NCI-H1105 (cell line): Measurements from ENCODE around the gene CACNG5.
"Not testable (repeated sequence)": the region's sequence is repeated elsewhere in the genome, so short reads cannot be mapped to it uniquely, and the experiment has no call there.

ENCODE experiments used
- DNase-seq: peaks from one replicate; lab custom pipeline; 2025; lab: John Stamatoyannopoulos, UW

CACNG5 gene

DNA sequence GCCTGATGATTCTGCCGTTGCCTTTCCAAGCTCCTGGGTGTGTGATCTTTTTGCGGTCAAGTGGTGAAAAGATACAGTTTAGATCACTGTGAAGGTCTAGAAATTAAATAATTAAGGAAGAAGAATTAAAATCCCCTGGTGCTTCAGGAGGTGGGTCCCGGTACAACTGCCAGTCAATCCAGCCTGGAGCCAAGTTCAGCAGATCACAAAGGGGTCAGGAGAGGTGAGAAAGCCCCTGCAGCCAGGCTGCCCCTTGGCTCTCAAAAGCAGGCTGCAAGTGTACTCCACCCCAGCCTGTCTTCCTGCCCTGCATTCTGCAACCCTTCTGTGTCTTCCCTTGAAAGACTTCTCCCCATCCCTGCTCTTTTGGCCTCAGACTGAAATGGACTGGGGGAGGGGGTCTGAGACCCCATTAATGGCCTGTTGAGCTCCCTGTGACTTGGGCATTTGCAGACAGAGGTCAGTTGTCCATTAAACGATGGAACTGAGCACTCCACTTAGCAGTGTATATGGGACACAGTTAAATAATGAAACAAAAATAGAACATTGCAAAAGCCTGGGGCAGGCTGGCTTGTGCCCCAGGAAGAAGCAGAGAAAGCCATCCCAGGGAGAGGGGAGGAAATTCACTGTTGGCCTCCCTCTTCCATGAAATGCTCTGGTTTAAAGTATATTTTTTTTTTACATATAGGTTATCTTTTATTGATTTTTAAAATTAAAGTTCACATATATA, 15.1 kb downstream of the CACNG5 start:
- no peak for DNase-seq

DNA sequence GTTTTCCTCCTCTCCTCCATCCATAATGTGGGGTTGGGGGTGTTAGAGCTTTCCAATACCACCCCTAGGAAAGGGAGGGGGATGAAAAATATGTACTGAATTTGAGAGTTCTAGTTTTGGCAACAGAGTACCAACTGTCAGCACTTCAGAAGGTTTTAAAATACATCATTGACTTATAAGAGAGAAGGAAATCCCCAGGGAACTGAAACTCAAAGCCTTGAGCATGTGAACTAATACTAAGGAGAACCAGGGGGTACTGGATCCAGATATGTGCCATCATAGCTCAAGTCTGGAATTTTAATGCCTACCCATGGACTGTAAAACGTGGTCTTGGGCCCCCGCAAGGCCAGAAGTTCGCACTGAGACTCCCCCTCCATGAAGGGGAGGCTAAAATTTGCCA, 15.8 kb downstream of the CACNG5 start:
- no peak for DNase-seq

DNA sequence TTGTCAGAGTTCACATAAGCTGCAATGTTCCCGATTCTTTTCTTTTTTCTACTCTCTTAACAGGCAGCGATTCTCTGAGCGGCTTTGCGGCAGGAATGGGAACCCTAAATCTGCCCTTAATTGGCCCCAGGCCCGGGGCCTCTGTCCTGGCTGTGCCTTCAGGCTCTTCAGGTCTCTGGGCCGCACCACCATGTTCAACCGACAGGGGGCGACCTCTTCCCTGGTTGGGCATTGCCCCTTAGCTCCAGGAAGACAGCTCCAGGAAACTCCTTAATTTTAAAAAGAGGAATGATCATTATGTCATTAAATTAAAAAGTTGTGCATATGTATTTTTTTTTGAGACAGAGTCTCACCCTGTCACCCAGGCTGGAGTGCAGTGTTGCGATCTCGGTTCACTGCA, 20.3 kb downstream of the CACNG5 start:
- no peak for DNase-seq

DNA sequence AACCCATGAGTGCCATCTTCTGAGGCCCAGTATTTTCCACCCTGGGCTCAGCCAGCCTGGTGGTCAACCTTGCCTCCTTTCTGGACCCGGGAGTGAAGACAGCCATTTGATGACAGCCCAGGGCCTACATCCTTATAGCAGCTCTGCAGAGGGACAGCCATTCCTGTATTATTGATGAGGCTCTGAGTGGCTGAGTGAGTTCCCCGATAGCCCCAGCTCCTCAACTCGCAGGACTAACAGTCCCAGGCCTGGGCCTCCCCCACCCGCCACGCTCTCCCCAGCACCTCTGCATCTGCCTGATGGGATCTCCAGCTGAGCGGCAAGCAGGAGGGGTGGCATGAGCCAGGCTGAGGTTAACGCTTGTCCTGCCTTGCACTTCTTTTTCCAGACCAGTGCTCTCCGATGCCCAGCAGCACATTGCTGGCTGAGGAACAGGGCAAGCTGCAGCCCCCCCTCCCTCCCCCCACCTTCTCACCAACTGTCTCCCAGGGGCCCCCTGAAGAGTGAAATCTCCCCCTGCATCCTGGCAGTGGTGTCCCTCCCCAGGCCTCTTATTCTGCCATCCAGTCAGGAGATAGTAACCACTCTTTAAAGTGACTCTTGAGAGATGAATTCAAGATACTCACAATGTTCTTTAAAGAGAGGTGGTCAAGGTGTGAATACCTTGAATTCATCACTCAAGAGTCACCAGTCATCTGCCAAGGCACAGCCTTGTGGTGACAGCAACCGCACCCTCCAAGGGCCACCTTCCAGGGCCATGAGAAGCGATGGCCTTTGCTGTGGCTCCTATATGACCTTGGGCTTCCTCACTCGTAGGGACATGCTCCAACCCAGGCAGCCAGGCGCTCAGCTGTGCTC, 23.5 kb downstream of the CACNG5 start:
- DNase-seq = no peak

DNA sequence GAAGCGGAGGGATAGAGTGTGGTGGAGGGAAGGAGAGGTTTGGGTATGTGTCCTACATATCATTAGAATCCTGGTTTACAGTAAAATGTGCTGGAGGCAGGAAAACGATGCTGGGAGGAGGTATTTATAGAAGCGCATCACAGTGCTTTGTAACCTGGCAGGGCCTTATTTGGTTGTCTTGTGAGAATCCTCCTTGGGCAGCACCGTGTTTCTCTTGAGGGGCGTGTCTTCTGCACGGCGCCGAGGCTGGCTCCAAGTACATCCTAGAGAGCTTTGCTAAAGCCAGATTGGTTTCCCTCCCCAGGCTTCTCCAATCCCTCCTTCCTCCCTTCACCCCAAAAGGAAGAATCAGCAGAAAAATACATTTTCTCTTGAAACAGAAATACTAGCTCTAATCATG, 24.4 kb downstream of the CACNG5 start:
- no peak for DNase-seq

DNA sequence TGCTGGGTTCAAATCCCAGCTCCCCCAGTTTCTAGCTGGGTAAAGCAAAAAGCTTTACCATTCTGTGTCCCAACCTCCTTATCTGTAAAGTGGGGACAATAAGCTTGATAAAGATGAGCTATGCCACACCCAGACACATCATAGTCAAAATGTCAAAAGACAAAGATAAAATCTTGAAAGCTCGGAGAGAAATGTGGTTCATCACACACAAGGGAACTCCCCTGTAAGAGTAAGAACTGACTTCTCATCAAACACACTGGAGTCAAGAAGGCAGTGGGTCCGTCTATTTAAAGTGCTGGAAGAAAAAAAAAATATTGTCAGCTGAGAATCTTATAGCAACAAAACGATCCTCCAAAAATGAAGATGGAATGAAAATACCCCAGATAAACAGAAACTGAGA, 25.3 kb downstream of the CACNG5 start:
- DNase-seq = no peak

DNA sequence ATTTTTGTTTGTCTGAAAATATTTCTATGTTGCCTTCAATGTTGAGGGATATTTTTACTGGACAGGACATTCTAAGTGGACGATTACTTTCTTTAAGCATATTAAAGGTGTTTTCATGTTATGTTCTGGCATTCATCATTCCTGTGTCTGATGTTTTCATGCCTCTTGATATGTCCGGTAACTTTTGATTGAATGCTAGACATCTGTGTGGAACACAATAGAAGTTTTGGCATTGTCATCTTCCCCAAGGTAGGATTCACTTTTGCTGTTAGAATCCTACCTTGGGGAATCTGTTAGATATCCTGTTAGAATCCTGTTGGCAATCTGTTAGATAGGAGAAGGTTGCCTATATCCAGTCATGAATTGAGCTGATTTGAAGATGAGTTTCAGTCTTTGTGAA, 28.9 kb downstream of the CACNG5 start:
- no peak for DNase-seq

DNA sequence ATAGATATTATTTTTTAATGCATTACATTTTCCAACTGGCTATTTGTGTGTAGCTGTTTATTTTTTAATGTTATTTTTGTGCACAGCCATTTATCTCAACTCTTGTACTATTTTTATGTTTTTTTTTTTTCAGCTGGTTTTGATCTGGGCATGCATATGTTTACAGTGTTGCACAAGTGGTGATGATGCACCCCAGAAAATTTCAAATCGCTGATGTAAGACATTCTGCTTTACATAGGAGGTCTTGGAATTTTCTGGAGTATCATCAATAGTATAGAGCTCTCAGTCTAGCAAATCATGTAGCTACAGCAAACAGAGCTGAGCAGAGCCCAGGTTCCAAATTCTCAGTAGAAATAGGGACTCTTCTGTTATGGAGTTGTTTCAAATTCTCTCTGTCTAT, 30.2 kb downstream of the CACNG5 start:
- no peak for DNase-seq

DNA sequence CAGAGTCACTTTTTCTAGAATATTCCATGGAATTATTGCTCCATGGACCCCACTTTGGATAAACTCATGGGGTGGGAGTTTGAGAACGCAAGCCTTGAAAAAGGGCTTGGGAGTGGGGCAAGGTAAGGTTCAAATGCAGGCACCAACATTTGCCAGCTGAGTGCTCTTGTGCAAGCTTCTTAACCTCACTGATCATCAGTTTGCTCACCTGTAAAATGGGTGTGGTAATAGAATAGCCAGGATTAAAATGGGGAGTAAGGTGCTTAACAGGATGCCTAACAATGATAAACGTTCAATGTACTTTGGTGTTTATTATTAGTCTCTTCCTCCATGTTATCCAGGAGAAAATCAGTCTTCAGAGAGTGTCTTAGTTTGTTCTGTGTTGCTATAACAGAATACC, 39.0 kb downstream of the CACNG5 start:
- DNase-seq = no peak

DNA sequence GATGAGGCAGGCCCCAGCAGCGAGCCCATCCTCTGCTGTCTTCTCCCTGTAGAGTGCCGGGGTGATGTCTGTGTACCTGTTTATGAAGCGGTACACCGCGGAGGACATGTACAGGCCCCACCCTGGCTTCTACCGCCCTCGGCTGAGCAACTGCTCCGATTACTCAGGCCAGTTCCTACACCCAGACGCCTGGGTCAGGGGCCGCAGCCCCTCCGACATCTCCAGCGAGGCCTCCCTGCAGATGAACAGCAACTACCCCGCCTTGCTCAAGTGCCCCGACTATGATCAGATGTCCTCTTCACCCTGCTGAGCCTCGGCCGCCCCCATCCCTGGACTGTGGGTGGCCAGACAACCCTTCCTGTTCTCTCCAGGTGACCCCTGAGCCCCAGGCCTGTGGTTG, 50.0 kb downstream of the CACNG5 start:
- DNase-seq = no peak

DNA sequence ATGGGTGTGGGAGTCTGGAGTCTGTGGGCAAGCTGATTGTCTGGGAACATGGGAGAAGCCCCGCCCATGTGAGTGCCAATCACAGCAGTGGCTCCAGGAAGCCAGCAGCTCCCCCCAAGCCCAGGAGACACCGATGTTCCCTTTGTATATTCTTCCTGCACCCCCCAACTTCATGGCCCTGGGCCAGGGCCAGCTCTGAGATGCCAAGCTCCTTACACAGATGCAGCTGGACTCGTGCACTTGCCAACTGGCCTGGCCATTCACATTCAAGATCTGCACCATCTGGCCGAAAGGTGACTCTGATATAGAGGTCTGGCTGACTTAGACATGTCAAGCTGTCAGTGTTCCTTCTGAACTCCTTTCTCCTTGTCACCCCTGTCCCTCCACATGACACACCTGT, 50.5 kb downstream of the CACNG5 start:
- DNase-seq = no peak

DNA sequence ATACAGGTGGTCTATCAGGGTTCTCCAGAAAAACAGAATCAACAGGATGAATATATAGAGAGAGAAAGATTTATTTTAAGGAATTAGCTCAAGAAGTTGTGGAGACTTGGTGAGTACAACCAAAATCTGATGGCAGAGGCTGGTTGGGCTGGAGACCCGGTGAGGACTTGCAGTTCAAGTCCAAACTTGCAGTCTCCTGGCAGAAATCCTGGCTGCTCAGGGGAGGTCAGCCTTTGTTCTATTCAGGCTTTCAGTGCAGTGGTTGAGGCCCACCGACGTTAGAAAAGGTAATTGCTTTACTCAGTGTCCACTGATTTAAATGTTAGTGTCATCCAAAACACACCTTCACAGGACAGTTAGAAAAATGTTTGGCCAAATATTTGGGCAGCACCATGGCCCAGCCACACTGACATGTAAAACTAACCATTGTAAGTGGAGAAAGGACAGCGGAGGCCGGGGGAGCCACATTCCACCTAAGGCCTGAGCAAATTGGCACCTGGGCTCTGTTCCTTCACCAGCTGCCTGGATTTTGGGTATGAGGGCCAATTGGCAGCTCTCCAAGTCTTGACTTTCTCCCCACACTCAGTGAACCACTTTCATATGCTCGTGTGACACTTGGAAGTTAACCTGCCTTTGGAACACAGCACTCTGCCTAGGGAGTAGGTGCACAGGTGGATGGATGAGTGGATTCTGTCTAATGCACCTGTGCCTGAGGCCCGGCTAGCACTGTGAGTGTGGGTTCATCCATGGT, 54.7 kb downstream of the CACNG5 start:
- peak; percentile 91 for DNase-seq

DNA sequence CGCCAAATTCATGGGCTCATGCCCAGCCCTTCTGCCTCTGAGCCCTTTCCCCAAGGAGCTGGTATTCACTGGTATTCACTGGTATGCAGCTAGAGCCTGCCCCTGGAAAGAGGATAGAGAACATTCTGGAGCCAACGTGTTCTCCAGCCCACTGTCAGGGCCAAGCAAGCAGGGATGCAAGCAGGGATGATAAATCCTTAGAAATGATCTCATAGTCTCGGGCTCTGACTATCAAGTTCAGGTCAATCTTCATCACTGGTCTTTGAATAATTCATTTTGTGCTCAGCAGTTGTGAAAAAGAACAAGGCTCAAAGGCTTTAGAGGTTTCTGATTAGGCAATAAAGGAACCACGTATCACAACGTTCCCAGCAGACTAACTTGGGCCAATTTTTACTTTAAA, 57.3 kb downstream of the CACNG5 start:
- no peak for DNase-seq

DNA sequence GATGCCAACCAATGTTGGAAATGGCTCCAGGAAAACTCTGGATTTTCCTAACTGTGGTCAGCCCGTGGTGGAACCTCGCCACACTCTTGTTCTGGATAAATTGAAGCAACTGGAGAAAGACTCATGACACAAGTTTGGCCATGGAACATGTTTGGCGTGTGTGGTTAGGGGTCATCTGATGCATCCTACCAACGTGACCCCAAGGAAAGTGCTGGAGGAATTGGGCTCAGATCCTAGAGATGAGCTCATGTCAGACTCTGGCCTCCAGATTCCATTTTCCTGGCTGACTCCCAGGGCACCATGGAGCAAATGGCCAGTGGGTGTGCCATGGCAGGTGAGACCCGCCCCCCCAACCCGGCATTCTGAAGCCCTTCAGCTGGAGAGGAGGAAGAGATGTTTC, 58.5 kb downstream of the CACNG5 start:
- no peak for DNase-seq

DNA sequence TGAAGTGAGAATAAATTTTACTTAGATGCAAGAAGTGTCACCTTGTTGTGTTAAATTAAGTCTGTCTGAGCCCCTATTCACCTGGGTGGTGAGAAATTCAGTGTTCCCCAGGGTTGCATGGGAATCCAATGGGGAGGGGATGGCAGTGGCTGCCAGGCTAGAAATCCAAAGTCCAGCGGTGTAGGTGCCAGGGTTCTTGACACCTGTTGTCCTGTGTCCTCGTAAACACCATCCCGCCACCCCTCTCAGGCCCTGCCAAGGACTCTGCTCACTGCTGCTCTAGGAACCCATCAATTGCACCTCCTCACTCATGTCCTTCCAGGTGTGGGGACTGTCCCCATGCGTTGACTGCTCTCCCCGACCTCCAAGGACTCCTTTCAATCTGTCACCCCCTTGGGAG, 58.9 kb downstream of the CACNG5 start:
- DNase-seq = no peak

DNA sequence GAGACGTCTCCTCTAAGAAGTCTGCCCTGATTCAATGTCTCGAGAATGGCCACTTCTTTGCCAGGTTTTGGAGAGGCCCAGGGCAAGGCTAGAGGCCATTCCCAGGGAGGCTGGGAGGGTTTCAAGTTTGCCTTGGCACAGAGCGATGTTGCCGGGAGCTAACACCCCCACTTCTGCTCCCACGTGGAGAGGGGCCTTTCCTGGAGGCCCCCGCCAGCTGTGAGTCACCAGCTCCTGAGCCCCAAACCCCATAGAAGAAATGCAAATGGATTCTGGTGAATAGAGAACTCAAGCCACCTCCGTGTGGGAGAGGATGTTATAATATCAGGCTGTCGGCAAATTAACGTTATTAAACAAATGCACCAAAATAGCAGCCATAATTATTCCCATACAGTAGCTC, 62.2 kb downstream of the CACNG5 start:
- DNase-seq = no peak

DNA sequence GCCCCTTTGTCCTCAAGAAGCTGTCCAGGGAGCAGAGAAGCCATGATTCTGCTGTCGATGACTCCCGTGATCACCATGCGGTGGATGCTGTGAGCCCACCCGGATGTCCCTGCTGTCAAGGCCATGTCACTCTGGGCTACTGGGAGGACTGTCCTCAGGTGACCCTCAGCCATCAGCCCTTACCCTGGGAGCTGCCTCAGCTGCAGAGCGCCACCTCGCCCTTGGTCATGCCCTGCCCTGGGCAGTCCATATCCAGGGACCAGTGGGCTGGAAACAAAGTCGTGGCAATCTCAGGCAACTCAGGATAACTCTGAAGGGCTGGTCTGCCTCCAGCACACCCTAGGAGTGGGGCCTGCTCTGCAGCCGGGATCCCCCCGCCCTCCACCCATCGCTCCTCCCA, 63.6 kb downstream of the CACNG5 start:
- DNase-seq = no peak

DNA sequence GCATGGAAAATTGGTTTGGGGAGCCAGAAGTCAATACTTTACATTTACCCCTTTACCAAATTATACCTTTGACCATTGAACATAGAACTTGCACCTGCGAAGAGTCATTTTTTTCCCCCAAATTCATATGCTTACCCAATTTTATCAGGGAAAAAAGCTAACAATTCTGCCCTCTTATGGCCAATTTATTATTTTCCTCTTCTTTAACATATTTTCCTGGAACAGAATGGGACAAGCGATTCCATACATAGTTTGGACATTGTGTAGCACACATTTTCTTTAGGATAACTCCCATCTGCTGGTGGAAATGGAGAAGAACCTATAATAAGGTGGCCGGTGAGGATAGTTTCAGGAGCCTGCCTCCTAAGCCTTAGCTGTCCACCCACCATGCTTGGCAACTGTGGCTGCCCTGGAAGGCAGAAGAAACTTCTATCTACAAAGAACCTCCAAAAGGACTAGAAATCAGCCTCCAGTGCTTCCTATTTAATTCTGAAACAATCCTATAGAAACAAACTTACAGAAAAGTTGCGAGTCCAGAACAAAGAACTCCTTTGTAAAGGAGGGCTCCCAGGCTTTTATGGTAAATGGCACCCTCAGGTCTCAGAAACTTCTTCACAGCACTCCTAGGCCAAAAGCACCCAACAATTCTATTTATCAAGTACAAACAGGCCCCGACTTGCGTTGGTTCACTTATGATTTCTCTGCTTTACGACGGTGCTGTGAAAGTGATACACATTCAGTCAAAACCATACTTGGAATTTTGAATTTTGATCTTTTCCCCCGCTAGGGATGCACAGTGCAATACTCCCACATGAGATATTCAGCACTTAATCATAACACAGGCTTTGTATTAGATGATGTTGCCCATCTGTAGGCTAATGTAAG, 65.5 kb downstream of the CACNG5 start:
- peak; percentile 12 for DNase-seq

DNA sequence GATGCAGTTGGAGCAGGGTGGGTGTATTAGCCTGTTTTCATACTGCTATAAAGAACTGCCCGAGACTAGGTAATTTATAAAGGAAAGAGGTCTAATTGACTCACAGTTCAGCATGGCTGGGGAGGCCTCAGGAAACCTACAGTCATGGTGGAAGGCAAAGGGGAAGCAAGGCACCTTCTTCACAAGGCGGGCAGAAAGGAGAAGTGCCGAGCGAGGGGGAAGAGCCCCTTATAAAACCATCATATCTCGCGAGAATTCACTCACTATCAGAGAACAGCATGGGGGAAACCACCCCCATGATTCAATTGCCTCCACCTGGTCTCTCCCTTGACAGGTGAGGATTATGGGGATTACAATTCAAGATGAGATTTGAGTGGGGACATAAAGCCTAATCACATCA, 68.4 kb downstream of the CACNG5 start:
- not testable (repeated sequence) for DNase-seq

DNA sequence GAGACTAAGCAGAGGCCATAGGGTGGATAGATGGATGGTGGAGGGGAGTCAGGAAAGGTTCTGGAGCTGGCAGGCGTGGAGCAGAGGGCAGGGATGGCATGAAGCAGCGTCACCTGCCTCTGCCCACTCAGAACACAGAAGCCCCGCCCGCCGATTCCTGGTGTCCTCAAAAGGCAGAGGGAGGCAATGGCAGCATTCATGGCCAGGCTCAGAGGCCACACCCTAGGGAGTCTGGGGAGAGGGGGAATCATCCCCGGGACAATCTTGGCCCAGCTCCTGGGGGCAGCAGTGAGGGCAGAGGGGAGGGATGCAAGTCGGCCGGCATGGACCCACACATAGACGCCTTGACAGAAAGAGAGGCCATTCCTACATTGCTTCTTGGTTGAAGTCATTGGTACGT, 68.9 kb downstream of the CACNG5 start:
- no peak for DNase-seq

DNA sequence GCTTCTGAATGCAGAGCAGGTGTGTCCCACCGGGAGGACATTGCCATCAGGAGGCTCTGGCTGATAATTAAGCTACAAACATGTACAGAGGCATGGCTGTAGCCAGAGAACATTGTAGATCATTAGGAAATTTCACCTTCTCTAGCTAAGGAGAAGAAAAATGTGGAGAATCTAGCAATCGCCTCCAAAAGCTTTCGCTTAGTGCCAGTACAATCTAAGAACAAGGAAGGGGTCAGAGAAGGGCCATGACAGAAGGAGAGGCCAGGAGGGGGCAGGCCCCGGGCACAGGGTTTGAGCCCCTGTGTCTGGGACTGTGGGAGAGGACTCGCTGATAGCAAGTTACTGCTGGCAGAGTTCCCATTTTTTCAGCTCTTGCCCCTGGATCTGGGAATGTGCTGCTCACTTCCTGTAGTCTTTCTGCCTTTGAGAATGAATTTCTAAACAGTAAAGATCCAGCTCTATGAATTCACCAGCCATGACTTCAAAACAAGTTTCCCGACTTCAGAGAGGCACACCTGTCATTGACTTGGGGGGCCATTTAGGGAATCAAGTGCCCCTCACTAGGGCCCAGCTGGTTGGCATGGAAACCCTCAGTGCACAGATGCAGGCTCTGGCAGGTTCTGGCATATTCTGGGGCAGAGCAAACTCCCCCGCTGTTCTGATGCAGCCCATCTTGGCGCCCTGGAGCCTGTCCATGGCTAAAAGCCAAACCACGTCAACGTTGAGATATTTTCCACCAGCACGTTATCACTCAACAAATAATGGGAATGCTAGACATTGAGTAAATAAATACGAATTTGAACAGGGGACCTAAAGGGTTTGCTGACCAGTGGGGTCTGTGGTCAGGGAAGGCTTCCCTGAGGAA, 70.1 kb downstream of the CACNG5 start:
- DNase-seq = peak; percentile 88
